Superior temporal gyrus (tissue), 1 donor: ENCODE data around the gene LTA4H.

Experiments used
- DNase-seq: peaks from one replicate; pipeline ENCODE4 v3.0.0-alpha.2; 2016; ENCODE audit errors: extremely low spot score

Gene LTA4H

DNA sequence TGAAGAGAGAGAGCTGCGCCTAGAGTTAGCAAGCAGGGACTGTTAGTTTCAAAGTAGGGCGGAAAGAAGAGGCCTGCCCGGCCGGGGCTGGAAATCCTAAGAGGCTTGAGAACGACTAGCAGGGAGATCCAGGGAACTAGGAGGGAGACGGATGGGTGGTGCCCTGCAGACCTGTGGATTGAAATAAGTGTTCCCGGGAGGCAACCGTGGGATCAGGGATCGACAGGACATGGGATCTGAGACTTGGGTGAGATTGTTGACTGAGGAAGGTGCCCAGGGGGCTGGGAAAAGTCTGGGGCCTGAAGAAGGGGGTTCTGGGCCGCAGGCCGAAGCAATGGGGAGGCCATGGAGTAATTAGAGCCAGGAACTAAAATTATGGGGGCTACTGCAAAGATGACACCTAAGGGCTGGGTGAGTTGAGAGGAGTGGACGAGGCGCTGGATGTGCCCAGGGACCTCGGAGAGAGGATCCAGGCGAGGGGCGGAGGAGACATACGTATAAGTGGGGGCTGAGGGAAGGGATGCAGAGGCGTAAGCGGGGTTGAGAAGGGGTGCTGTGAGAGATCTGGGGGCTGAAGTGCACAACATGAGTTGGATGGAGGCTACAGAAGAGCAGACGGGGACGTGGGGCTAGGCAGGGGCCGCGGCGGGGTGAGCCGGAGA, 635 bp downstream of the LTA4H start:
- peak; percentile 42 for DNase-seq

GRCh38 chr12:96033549-96034389, 1.6 kb downstream of the LTA4H start:
- no peak for DNase-seq

GRCh38 chr12:96029826-96030225, 5.6 kb downstream of the LTA4H start:
- DNase-seq, result no peak

DNA sequence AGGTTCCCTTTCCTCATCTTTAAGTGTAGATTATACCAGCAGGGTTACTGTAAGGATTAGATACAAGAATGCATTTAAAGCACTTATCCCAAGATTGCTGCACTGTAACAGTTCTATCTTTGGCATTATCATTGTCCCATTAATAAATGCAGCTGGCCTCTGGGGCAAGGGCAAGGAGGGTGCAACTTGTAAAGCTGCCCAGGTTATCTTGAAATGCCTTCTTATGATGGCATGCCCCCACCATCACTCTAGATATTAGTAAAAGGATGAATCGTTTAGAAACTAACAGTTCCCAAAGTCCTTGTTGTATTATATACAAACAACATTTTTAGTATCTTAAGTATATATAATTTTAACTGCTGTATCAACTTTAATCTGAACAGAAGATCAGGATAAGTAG, 6.8 kb downstream of the LTA4H start:
- no peak for DNase-seq

DNA sequence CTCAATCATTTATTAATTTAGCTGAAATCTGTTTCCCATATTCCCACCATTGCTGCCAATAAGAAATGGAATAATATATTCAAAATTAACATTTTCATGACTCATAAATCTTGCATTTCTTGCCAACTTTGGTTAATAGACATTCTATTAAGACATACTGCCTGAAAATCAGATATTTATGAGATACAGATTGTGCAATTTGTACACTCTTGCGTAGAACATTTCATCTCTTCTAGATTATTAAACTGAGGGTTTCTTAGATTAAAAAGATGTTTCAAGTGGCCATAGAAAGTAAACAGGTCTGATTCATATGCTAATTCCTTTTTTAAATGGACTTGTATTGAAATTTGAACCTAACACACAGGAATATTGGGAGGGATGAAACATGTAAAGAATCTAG, 9.1 kb downstream of the LTA4H start:
- DNase-seq, result no peak

DNA sequence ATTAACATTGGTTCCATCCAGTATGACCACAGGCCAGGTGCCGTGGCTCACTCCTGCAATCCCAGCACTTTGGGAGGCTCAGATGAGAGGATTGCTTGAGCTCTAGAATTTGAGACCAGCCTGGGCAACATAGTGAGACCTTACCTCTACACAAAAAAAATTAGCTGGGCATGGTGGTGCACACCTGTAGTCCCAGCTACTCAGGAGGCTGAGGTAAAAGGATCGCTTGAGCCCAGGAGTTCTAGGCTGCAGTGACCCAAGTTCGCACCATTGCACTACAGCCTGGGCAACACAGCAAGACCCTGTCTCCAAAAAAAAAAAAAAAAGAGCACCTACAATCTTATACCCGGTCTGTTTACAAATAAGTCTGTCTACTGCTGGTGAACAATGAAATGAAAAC, 9.9 kb downstream of the LTA4H start:
- DNase-seq, result no peak

GRCh38 chr12:96020314-96021003, 14.9 kb downstream of the LTA4H start:
- no peak for DNase-seq

GRCh38 chr12:96015672-96016071, 19.7 kb downstream of the LTA4H start:
- no peak for DNase-seq

DNA sequence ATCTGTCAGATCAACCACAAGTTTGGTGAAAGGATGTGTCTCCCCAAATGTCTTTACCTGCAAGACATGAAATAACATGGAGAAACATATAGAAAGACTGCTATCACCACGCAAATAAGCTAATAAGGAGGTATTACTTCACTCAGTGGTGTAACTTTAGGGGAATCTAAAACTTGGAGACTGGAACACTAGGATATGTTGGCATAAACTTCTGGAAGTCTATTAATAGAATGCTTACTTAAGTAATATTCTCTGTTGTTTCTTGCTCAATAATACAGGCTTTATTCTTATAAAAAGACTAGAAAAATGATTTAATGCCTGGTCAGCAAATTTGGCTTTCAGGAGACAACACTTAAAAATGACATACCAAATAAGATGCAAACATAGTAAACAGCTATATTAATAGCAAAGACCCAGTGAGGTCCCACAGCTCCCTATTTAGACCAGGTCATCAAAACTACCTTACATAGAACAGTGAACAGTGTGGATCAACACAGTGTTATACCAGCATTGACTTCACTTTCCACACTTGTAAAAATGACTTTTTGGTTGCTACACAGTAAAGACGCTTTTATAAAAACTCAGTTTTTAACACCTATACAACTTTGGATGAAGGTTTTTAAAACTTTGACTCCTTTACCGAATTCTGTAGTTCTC, 20.3 kb downstream of the LTA4H start:
- no peak for DNase-seq

DNA sequence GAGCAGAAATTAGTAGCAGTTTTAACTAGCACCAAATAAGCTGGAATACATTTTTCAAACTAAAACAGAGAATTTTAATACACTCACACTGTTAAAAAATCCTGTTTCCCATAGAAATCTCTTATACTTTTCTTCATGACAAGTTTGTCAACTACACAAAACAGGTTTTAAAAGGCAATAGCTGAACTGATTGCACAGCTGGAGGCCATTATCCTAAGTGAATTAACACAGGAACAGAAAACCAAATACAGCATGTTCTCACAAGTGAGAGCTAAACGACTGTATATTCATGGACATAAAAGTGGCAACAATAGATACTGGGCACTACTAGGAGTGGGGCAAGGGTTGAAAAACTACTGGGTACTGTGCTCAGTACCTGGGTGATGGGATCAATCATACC, 27.7 kb downstream of the LTA4H start:
- no peak for DNase-seq

GRCh38 chr12:96006727-96007126, 28.7 kb downstream of the LTA4H start:
- DNase-seq, result no peak

DNA sequence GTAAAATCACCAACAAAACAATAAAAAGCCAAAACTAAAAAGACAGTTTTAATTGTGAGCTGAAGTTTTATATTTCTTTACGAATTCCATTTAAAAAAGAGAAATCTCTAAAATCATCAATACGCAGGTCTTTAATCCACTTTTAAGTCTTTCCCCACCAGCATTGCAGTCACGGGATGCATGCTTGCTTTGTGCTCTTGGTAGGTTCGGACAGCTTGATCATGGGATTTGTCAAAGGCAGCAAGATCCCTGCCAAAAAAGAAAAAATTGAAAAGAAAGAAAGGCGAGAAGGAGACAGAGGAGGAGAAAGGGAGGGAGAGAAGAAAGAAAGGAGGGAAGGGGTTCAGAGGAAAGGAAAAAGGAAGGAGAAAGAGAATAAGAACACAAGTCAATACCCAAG, 34.5 kb downstream of the LTA4H start:
- DNase-seq, result no peak

GRCh38 chr12:95999484-95999883, 35.9 kb downstream of the LTA4H start:
- no peak for DNase-seq

- peak; percentile 84 for DNase-seq
Measured at GRCh38 chr12:95998611-95999286, 36.6 kb downstream of the LTA4H start.

DNA sequence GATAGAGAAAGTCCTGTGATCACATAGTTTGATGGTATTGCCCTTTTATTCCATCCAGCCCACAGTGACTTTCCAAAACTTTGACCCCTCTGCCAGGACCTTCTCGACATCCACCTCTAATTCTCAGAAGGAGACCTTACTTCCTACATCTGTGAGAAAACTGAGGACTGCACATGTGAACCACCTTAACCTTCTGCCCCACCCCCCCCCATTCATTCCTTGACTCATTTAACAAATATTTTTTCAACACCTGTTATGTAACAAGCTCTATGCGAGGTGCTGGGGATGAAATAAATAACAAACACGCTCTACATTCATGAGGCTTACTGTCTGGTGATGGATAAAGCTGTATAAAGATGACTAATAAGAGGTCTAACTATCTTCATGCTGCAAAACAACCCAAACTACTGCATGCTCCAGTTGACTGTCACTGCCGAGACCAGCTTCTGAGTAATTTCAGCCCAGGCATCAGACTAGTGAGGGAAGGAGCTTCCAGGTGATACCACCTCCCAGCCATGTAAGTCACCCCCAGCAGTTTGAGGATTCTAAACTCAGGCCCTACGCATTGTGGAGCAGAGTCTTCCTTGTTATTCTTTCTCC, 37.4 kb downstream of the LTA4H start:
- DNase-seq, result no peak

GRCh38 chr12:95997276-95997675, 38.1 kb downstream of the LTA4H start:
- DNase-seq, result no peak

- DNase-seq, result no peak
Measured at GRCh38 chr12:95996034-95996658, 39.2 kb downstream of the LTA4H start, which contains the start of gene HAL. TSS of gene HAL (minus strand) at chr12:95996344. CDS start at chr12:95995910, 434 bp downstream.

- no peak for DNase-seq
Measured at GRCh38 chr12:95995238-95996031, 40.0 kb downstream of the LTA4H start.

DNA sequence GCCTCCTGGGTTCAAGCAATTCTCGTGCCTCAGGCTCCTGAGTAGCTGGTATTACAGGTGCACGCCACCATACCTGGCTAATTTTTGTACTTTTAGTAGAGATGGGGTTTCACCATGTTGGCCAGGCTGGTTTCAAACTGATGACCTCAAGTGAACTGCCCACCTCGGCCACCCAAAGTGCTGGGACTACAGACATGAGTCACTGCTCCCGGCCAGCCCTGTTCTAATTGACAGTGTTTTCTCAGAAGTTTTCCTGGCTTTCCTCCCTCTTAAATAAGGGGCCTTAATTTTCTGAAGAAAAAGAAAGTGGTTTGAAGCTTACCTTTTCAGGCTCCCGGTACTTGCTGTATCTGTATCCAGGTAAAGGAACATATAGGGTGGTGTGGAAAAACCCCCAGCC, 40.9 kb downstream of the LTA4H start:
- no peak for DNase-seq

GRCh38 chr12:95993907-95994306, 41.5 kb downstream of the LTA4H start:
- DNase-seq, result no peak
